Liver (tissue), 9 donors: Measurements from ENCODE around the gene NR5A1. TPM values are rescaled to one million over a fixed set of nuclear protein-coding genes. Genes with fewer than 3 reads are reported as not detected.

Experiments used
- DNase-seq: peaks from one replicate; pipeline ENCODE4 v3.0.0-alpha.2; 2017; ENCODE audit warnings: low spot score
- H3K27ac ChIP-seq, 2 donors: one replicate each; pipeline ENCODE4 v1.7.0; 2013; ENCODE audit warnings: inconsistent platforms in 2 of 2, low read length in 2 of 2, control low read depth in 1 of 2, low read depth in 1 of 2, mild to moderate bottlenecking in 1 of 2
- H3K27me3 ChIP-seq, 4 donors: one replicate each; pipeline versions ENCODE4 v1.6.1 to v1.7.0; 2013; ENCODE audit warnings: low read length in 3 of 4, inconsistent platforms in 1 of 4, mild to moderate bottlenecking in 1 of 4, moderate library complexity in 1 of 4; ENCODE audit not compliant: control insufficient read depth in 4 of 4, insufficient read depth in 4 of 4
- H3K36me3 ChIP-seq, 4 donors: one replicate each; pipeline versions ENCODE4 v1.6.1 to v1.7.0; 2013; ENCODE audit warnings: low read length in 3 of 4, mild to moderate bottlenecking in 3 of 4, low read depth in 1 of 4, moderate library complexity in 1 of 4; ENCODE audit not compliant: control insufficient read depth in 4 of 4, insufficient read depth in 3 of 4
- H3K4me1 ChIP-seq, 4 donors: one replicate each; pipeline versions ENCODE4 v1.6.1 to v1.7.0; 2013; ENCODE audit warnings: low read length in 3 of 4, mild to moderate bottlenecking in 3 of 4, moderate library complexity in 1 of 4; ENCODE audit not compliant: control insufficient read depth in 4 of 4, insufficient read depth in 4 of 4
- H3K4me3 ChIP-seq, 3 donors: one replicate each; pipeline versions ENCODE4 v1.6.1 to v1.7.0; 2013; ENCODE audit warnings: low read length in 3 of 3, control low read depth in 1 of 3, low read depth in 1 of 3, mild to moderate bottlenecking in 1 of 3
- H3K9ac ChIP-seq, 2 donors: one replicate each; pipeline ENCODE4 v1.7.0; 2013; ENCODE audit warnings: low read length in 2 of 2, mild to moderate bottlenecking in 2 of 2, moderate library complexity in 2 of 2, control low read depth in 1 of 2, low read depth in 1 of 2
- H3K9me3 ChIP-seq, 4 donors: one replicate each; pipeline versions ENCODE4 v1.6.1 to v1.7.0; 2013; ENCODE audit warnings: low read length in 3 of 4; ENCODE audit not compliant: control insufficient read depth in 4 of 4
- ATF3 ChIP-seq: IDR thresholded peaks from 2 replicates; pipeline ENCODE4 v1.6.1; 2016; ENCODE audit warnings: antibody characterized with exemption
- CTCF ChIP-seq: fragments of 150-350 bp; IDR thresholded peaks from 2 replicates; pipeline ENCODE4 v1.5.1; 2017; ENCODE audit warnings: improper control_type of control experiment, low read depth, low read length; ENCODE audit not compliant: missing input control
- EGR1 ChIP-seq, 2 donors: IDR thresholded peaks; 2 replicates each; pipeline ENCODE4 v1.6.1; 2016 to 2018; ENCODE audit warnings: antibody characterized with exemption in 2 of 2, low read depth in 2 of 2
- FOXA1 ChIP-seq: IDR thresholded peaks from 2 replicates; pipeline ENCODE4 v1.6.1; 2016; ENCODE audit warnings: antibody characterized with exemption
- FOXA2 ChIP-seq: IDR thresholded peaks from 2 replicates; pipeline ENCODE4 v1.6.1; 2016; ENCODE audit warnings: antibody characterized with exemption
- GABPA ChIP-seq, 2 donors: IDR thresholded peaks in 1 of 2; conservative IDR thresholded peaks in 1 of 2; 2 replicates each; pipeline ENCODE4 v1.6.1; 2016; ENCODE audit warnings: antibody characterized with exemption in 2 of 2, mild to moderate bottlenecking in 1 of 2, moderate library complexity in 1 of 2
- HNF4A ChIP-seq, 2 donors: conservative IDR thresholded peaks; 2 replicates each; pipeline ENCODE4 v1.6.1; 2016; ENCODE audit warnings: antibody characterized with exemption in 2 of 2, mild to moderate bottlenecking in 2 of 2
- JUND ChIP-seq, 2 donors: IDR thresholded peaks; 2 replicates each; pipeline ENCODE4 v1.6.1; 2016; ENCODE audit warnings: antibody characterized with exemption in 2 of 2
- MAX ChIP-seq: IDR thresholded peaks from 2 replicates; pipeline ENCODE4 v1.6.1; 2016; ENCODE audit warnings: antibody characterized with exemption
- RAD21 ChIP-seq, 2 donors: IDR thresholded peaks; 2 replicates each; pipeline ENCODE4 v1.6.1; 2016; ENCODE audit warnings: antibody characterized with exemption in 2 of 2, mild to moderate bottlenecking in 2 of 2
- REST ChIP-seq: IDR thresholded peaks from 2 replicates; pipeline ENCODE4 v1.6.1; 2016; ENCODE audit warnings: antibody characterized with exemption, mild to moderate bottlenecking
- RXRA ChIP-seq, 2 donors: IDR thresholded peaks; 2 replicates each; pipeline ENCODE4 v1.6.1; 2017 to 2018; ENCODE audit warnings: antibody characterized with exemption in 2 of 2, mild to moderate bottlenecking in 1 of 2
- SP1 ChIP-seq: IDR thresholded peaks from 2 replicates; pipeline ENCODE4 v1.6.1; 2018; ENCODE audit warnings: antibody characterized with exemption, mild to moderate bottlenecking
- TAF1 ChIP-seq: conservative IDR thresholded peaks from 2 replicates; pipeline ENCODE4 v1.6.1; 2016; ENCODE audit warnings: antibody characterized with exemption, mild to moderate bottlenecking
- YY1 ChIP-seq: IDR thresholded peaks from 2 replicates; pipeline ENCODE4 v1.6.1; 2016; ENCODE audit warnings: antibody characterized with exemption, mild to moderate bottlenecking
- ZBTB33 ChIP-seq: IDR thresholded peaks from 2 replicates; pipeline ENCODE4 v1.6.1; 2016; ENCODE audit warnings: antibody characterized with exemption
- WGBS: extraction: QIAGEN DNeasy Blood & Tissue Kit; methylation state at CpG from one replicate; pipeline ENCODE4 v1.1.7; 2013; 5-methylcytosine and 5-hydroxymethylcytosine counted together
- polyA plus RNA-seq, 2 donors: library from polyadenylated mRNA; stranded (reverse) in 1 of 2; unstranded in 1 of 2; fragments of 200-250 nt in 1 of 2; fragments of >200 nt in 1 of 2; fragmentation: Nextera tagmentation in 1 of 2; extraction: Ambion mirVana in 1 of 2; gene quantifications; one replicate each; pipeline versions ENCODE4 v1.2.1 to v1.2.3, GENCODE V29; 2013 to 2015
- total RNA-seq, 2 donors: library from RNA; depleted of rRNA; stranded (reverse); fragments of >200 nt; gene quantifications; one replicate each; pipeline ENCODE4 v1.2.3, GENCODE V29; 2014
- donor health status: healthy.
- donor health status: healthy.
- donor health status: healthy.
- donor health status: healthy.
- donor health status: healthy.

NR5A1 gene
- total and polyA plus RNA-seq, 4 donors = not detected

GRCh38 chr9:124496463-124496862 is 10.7 kb downstream of the NR5A1 start:
- 81% methylated on average over 15 of the region's 15 CpGs for WGBS
- DNase-seq = no peak
- Histone ChIP-seq H3K9me3 (no peaks in the 10 kb centered on the region), H3K36me3 (no peaks in the 10 kb centered on the region), H3K9ac (no peak overlapping the region), H3K4me1 (peaks cover 0 to 8% (median 3%) of the 10 kb centered on the region in 4 donors), H3K4me3 (no peak overlapping the region), H3K27me3 (peaks cover 0 to 4% (median 0%) of the 10 kb centered on the region in 4 donors), H3K27ac (no peak overlapping the region)
- TF ChIP-seq FOXA2 (no peak), MAX (no peak), RXRA (IDR thresholded peaks at IDR 0.05) (no peak)

GRCh38 chr9:124496075-124496449 is 11.1 kb downstream of the NR5A1 start:
- Histone ChIP-seq H3K9me3 (no peaks in the 10 kb centered on the region), H3K27me3 (peaks cover 0 to 4% (median 0%) of the 10 kb centered on the region in 4 donors), H3K27ac (no peak overlapping the region), H3K9ac (no peak overlapping the region), H3K4me1 (peaks cover 0 to 8% (median 3%) of the 10 kb centered on the region in 4 donors), H3K36me3 (no peaks in the 10 kb centered on the region), H3K4me3 (no peak overlapping the region)
- 85% methylated on average over 3 of the region's 3 CpGs for WGBS
- TF ChIP-seq RXRA (IDR thresholded peaks at IDR 0.05) (no peak), YY1 (no peak), REST (no peak), TAF1 (no peak), MAX (no peak), ZBTB33 (no peak), CTCF (no peak), ATF3 (no peak), SP1 (no peak), FOXA1 (no peak), GABPA (IDR thresholded peaks at IDR 0.05 in 1 of 2, conservative IDR thresholded peaks at IDR 0.05 in 1 of 2) (no peak), HNF4A (conservative IDR thresholded peaks at IDR 0.05) (no peak), RAD21 (IDR thresholded peaks at IDR 0.05) (no peak), EGR1 (IDR thresholded peaks at IDR 0.05; ENCODE audit: low read depth in 2 of 2) (no peak), JUND (IDR thresholded peaks at IDR 0.05) (no peak)
- no peak for DNase-seq
